Measurements from ENCODE around the gene IL17RE. TPM values are rescaled to one million over a fixed set of nuclear protein-coding genes. Genes with fewer than 3 reads are reported as not detected.
"Not testable (repeated sequence)": the region's sequence is repeated elsewhere in the genome, so short reads cannot be mapped to it uniquely, and the experiment has no call there.

The IL17RE gene
- total RNA-seq, 1 donor from 2014 or later: 0.53 TPM

DNA sequence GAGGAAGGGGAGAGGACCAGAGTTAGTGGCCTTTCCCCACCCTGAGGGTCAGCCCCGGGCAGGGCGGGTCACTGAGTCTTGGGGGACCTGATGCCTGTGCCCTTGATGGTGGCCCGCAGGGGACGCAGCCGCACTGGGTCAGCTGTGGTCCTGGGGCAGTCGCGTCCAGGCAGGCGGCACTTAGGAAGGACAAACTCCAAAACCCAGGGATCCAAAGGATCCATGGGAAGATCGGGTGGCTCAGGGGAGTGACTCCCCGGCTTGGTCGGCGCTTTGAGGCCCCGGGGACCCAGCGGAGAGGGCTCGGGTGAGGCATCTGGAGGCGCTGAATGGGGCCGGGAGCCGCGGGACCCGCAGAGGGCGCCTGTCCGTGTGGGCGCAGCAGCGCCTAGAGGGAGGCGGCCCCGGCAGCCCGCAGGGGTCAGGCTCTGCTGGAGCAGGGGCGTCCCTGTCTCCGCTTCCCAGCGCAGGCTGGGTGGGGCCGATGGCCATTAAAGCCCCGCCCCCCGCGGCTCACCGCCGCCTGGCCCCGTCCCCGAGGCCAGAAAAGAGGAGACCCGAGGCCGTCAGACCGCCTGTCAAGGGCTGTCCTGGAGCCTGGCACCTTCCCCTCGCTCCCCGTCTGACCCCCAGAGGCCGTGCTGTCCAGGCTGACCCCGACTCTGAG lies 40.1 kb upstream of the IL17RE start:
- FAIRE-seq (no peak), DNase-seq (ENCODE audit: low read depth) (no peak)
- TF ChIP-seq, protein P1, sequence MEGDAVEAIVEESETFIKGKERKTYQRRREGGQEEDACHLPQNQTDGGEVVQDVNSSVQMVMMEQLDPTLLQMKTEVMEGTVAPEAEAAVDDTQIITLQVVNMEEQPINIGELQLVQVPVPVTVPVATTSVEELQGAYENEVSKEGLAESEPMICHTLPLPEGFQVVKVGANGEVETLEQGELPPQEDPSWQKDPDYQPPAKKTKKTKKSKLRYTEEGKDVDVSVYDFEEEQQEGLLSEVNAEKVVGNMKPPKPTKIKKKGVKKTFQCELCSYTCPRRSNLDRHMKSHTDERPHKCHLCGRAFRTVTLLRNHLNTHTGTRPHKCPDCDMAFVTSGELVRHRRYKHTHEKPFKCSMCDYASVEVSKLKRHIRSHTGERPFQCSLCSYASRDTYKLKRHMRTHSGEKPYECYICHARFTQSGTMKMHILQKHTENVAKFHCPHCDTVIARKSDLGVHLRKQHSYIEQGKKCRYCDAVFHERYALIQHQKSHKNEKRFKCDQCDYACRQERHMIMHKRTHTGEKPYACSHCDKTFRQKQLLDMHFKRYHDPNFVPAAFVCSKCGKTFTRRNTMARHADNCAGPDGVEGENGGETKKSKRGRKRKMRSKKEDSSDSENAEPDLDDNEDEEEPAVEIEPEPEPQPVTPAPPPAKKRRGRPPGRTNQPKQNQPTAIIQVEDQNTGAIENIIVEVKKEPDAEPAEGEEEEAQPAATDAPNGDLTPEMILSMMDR (IDR thresholded peaks at IDR 0.05; ENCODE audit: insufficient read depth, low read length, severe bottlenecking): peak; percentile 50
- H3K27me3 ChIP-seq (ENCODE audit: control insufficient read depth, insufficient read depth, low read length): peaks cover 3% of the 10 kb centered on the region
- H3K36me3 ChIP-seq (ENCODE audit: control insufficient read depth, insufficient read depth, low read length): no peaks in the 10 kb centered on the region
- H3K4me3 ChIP-seq (ENCODE audit: low read depth, low read length): peak overlapping the region; percentile 23

DNA sequence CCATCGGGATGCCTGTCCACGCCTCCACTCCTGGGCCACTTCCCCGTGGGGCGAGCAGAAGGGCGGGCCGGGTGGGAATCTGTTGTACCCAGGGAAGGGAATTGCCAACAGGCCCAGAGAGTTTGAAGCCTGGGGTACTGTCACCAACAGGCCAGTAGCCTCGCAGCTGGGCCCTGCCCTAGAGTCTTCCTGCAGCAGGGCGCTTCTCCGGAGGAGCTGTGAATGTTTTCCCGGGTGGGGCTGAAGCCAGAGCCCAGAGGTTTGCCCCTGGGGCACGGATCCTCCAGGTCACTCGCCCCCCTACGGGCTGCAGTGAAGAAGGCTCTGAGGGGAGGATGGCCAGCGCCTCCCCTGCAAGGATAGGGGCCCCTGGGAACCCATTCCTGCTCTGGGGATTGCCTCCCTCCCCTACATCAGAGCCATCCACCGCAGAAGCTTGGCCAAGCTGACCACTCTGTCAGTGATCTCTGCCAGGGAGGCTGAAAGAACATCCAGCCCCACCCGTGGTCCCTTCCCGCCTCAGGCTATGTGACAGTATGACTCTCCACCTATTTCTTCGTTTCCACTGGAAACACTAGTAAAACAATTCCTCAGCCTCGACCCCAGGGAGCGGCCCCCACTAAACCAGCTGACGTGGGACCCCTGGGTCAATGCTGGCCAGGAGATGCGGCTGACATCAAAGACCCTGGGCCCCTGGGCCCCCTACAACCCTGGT lies 39.4 kb upstream of the IL17RE start:
- no peak for FAIRE-seq
- TF ChIP-seq, protein P1 (IDR thresholded peaks at IDR 0.05; ENCODE audit: insufficient read depth, low read length, severe bottlenecking): no peak

DNA sequence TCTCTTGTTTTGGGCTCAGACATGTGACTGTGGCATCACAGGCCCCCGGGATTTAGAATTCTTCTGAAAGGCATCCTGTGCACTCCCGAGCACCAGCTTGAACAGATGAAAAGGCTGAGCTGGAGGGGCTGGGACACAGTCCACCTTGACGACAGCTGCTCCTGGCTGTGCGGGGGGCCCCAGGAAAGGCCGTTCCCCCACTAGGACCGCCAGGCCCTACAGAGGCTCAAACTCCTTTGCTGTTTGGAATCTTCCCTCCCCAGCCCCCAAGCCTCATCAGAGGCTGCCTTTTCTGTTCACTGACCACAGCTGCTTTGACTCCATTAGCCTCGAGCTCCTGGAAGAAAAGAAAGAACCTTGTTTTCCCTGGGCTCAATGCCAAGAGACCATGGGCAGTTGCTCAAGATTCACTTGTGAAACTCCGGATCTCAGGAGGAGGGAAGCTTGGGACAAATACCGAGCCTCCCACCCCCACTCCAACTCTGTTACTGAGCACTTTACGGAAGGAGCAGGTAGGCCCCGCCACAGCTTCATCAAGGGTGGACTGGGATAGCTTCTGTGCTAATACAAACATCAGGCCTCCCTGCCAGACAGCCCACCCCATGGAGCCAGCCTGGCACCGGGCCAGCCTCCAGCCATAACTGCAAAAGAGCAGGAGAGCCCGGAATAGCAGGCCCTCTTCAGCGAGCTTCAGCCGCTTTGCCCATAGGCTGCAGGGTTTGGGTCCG lies 38.3 kb upstream of the IL17RE start:
- H3K4me3 ChIP-seq (ENCODE audit: low read depth, low read length): no peak overlapping the region
- TF ChIP-seq, protein P1 (IDR thresholded peaks at IDR 0.05; ENCODE audit: insufficient read depth, low read length, severe bottlenecking): no peak
- H3K36me3 ChIP-seq (ENCODE audit: control insufficient read depth, insufficient read depth, low read length): no peaks in the 10 kb centered on the region
- FAIRE-seq (no peak), DNase-seq (ENCODE audit: low read depth) (peak; percentile 54)
- H3K27me3 ChIP-seq (ENCODE audit: control insufficient read depth, insufficient read depth, low read length): peaks cover 3% of the 10 kb centered on the region

More for the DNA sequence above, 39.4 kb upstream of the IL17RE start:
- DNase-seq (ENCODE audit: low read depth): no peak
- H3K4me3 ChIP-seq (ENCODE audit: low read depth, low read length): peak overlapping the region; percentile 23
- H3K36me3 ChIP-seq (ENCODE audit: control insufficient read depth, insufficient read depth, low read length): no peaks in the 10 kb centered on the region
- H3K27me3 ChIP-seq (ENCODE audit: control insufficient read depth, insufficient read depth, low read length): peaks cover 3% of the 10 kb centered on the region

DNA sequence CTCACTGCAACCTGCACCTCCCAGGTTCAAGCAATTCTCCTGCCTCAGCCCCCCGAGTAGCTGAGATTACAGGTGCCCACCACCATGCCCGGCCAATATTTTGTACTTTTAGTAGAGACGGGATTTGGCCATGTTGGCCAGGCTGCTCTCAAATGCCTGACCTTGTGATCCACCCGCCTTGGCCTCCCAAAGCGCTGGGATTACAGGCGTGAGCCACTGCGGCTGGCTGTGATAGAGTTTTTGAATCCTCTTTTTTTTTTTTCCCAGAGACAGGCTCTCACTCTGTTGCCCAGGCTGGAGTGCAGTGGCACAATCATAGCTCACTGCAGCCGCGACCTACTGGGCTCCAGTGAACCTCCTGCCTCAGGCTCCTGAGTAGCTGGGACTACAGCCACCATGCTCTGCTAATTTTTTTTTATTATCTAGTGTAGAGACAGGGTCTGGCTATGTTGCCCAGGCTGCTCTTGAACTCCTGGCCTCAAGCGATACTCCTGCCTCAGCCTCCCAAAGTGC lies 37.5 kb upstream of the IL17RE start:
- FAIRE-seq; H3K27me3 ChIP-seq (ENCODE audit: control insufficient read depth, insufficient read depth, low read length); H3K36me3 ChIP-seq (ENCODE audit: control insufficient read depth, insufficient read depth, low read length); DNase-seq (ENCODE audit: low read depth); H3K4me3 ChIP-seq (ENCODE audit: low read depth, low read length): not testable (repeated sequence)

DNA sequence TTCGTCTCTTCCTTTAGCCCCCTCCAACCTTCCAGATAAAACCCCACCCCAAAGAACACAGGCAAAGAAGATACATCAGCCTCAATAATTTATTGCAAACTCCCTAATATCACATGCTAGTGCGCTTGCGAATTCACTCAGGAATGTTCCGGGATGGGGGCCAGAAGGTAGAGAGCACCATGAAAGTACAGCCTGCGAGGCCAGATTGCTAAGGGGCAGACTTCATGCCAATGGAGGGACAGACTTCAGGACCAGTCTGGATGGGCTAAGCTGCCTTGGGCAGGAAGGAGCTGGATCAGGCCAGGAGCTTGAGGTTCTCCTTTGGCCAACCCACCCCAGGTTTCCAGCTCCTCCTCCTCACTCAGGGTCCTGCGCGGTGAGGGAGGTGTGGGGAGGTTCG lies 36.0 kb upstream of the IL17RE start:
- Histone ChIP-seq H3K4me3 (ENCODE audit: low read depth, low read length) (no peak overlapping the region), H3K36me3 (ENCODE audit: control insufficient read depth, insufficient read depth, low read length) (no peaks in the 10 kb centered on the region), H3K27me3 (ENCODE audit: control insufficient read depth, insufficient read depth, low read length) (peaks cover 3% of the 10 kb centered on the region)
- DNase-seq (ENCODE audit: low read depth) (no peak), FAIRE-seq (no peak)
- TF ChIP-seq, protein P1 (IDR thresholded peaks at IDR 0.05; ENCODE audit: insufficient read depth, low read length, severe bottlenecking): no peak

DNA sequence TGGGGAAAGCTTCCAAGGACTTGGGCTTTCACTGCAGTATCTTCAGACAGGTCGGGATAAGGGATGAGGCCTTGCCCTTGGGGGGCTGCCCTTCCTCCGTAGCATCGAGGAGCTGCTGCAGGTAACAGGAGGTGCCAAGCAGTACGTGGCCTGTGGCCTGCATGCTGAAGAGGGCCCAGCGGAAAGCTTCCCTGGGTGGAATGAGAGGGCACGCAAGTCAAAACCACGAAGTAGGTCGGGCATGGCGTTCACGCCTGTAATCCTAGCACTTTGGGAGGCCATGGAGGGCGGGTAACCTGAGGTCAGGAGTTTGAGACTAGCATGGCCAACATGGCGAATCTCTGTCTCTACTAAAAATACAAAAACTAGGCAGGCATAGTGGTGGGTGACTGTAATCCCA lies 35.5 kb upstream of the IL17RE start:
- FAIRE-seq (no peak), DNase-seq (ENCODE audit: low read depth) (no peak)
- TF ChIP-seq, protein P1 (IDR thresholded peaks at IDR 0.05; ENCODE audit: insufficient read depth, low read length, severe bottlenecking): no peak
- H3K27me3 ChIP-seq (ENCODE audit: control insufficient read depth, insufficient read depth, low read length): peaks cover under 1% of the 10 kb centered on the region
- no peak overlapping the region for H3K4me3 ChIP-seq (ENCODE audit: low read depth, low read length)
- no peaks in the 10 kb centered on the region for H3K36me3 ChIP-seq (ENCODE audit: control insufficient read depth, insufficient read depth, low read length)

All from bronchial epithelial cell (primary cell).